GM18951 (cell line): ENCODE results near the gene ZXDC.

Experiments used
- POLR2A ChIP-seq: IDR thresholded peaks from 4 replicates; pipeline ENCODE4 v1.6.1; 2011; ENCODE audit warnings: mild to moderate bottlenecking; ENCODE audit not compliant: insufficient read length, insufficient read depth; ENCODE audit errors: extremely low read depth
- in situ Hi-C: fragments of 300-500 bp; cut with MboI; formaldehyde crosslinking; loops from one replicate; pipeline ENCODE4 v1.12.0; 2022; ENCODE audit warnings: low sequenced_read_pairs, mixed read lengths, inconsistent platforms; ENCODE audit not compliant: unreplicated experiment

Gene ZXDC

DNA sequence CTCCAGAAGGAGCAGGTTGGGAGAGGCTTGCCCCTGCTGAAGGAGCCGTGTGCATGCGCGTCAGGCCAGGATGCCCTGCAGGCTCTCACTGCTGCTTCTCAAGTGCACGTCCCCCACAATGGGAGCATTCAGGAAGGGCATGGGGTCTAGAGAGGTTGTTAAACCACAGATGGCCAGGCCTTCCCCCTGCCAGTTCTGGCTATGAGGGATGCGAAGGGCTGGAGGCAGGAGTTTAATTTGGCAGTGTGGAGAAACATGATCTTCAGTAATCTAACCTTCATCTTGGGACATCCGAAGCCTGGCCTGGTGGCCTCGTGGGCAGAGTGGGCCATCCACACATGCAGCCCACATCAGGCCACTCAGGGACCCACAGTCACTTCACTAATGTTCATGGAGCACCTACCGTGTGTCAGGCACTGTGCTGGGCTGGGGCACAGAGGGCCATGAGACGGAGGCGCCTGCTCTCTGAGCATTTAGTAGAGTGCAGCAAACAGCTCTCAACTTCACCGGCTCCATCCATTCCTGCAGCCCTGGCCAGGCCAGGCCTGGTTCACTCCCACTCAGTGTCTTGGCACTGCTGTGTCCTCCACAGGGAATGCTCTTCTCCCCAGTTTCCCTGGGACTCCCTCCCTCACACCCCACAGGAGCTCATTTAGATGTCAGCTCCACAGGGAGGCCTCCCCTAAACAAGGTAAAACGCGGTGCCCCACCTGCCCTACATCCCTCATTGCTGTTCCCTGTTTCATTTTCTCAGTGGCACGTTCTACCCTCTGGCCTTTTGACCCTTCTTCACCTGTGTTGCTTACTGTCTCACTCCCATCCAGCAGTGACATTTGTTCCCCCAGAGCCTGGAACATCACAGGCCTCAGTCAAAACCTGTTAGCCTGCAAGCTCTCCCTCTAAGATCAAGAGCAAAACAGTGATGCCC, 77.0 kb downstream of the ZXDC start:
- TF ChIP-seq POLR2A = no peak
- in situ Hi-C loops = loop anchor here (25.0 kb wide), 1 partner anchor 261 kb away; no protein-coding TSS in a partner anchor

- TF ChIP-seq POLR2A = no peak
- in situ Hi-C loops = loop anchor here (25.0 kb wide), 1 partner anchor 261 kb away; no protein-coding TSS in a partner anchor
Observed at GRCh38 chr3:126397610-126398422, 77.9 kb downstream of the ZXDC start.

DNA sequence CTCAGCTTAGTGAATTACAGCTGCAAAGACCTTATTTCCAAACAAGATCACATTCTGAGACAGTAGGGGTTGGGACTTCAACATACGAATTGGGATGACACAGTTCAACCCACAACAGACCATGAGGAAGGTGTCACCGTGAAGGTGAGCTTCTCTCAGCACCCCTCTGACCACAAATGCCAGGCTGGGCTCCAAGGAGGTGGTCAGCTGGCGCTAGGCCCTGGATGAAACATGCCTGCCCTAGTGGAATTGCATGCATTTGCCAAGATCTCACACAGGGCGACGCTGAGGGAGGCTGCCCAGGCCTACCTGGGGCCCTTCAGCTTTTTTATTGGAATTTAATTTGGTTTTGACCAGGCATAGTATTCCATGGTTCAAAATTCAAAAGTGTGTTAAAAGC, 79.2 kb downstream of the ZXDC start:
- in situ Hi-C loops = loop anchor here (25.0 kb wide), 1 partner anchor 259 kb away; no protein-coding TSS in a partner anchor
- no peak for TF ChIP-seq POLR2A

DNA sequence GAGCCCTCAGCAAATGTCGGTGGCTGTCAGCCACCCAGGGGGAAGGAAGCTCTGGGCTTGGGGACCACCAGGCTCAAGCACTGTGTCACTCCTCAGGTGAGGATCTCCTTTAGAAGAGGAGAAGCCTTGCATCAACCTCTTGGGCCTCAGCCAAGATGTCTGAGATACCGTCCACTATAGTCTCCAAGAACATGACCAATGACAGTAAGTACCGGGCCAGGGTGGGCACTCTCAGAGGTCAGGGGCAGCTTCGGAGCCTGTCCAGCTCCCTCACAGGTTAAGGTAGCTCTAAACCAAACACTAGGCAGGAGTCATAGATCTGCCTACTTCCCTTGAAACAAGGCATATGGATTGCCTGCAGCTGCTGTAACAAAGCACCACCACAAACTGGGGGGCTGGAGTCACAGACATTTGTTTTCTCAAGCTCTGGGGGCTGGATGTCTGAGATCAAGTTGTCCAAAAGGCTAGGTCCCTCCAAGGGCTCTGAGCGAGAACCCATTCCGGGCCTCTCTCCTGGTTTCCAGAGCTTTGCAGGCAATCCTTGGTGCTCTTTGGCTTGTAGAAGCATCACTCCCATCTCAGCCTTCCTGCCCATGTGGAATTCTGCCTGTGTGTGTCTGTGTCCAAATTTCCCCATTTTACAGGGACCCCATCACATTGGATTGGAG, 79.7 kb downstream of the ZXDC start:
- TF ChIP-seq POLR2A = no peak
- in situ Hi-C loops = loop anchor here (25.0 kb wide), 1 partner anchor 259 kb away; no protein-coding TSS in a partner anchor

DNA sequence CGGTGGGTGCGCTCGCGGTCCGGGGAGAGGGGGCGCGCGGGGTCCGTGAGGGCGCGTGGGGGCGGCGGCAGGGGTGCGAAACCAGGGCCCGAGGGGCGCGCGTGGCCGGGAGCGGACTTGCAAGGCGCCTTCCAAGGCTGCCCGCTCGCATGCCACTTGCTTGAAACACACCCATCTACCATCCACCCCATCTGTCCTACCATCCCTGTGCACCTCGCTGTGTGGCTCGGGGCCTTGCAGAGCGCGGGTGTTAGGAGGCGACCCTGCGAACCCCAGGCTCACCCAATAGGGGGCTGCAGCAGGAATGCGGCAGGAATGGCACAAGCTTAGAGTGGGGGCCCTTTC, 80.7 kb downstream of the ZXDC start:
- in situ Hi-C loops = loop anchor here (25.0 kb wide), 1 partner anchor 258 kb away; no protein-coding TSS in a partner anchor
- TF ChIP-seq POLR2A = no peak

DNA sequence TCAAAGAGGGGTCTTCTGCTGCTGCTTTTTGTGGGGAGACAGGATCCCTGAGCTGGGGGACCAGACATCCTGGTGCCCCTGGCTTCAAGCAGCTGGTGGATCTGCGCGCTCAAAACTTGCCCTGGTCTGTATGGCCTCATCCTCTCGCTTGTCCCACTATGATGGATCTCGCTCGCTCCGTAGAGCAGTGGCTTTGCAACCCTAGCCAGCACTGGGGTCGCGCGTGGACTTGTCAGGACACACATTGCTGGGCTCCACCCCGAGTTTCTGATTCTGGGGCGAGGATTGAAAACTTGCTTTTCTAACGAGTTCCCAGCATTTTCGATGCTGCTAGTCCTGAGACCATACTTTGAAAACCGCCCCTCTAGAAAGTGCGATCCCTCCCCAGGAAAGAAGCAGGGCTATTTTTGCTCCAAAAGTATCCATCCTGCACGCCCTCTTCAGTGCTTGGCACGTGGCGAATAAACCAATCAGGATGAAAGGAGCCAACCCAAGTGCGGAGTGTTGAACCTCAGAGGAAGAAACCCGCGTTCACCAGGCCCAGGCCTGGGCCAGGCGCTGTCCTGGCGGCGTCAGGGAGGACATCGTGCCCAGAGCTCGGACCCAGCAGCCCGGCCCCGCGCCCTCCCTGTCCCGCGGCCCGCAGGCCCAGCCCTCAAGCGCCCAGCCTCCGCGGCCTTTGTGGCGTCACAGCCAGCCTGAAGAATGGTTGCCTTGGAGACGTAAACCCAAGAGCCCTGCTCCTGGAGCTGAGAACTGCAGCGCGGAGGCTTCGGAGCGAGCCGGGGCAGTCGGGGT, 81.3 kb downstream of the ZXDC start, which contains the start of gene CFAP100:
CFAP100 (plus strand) TSS at position 731 of the 798 bp plus-strand sequence. CDS start 1,092 bp downstream, outside the sequence.
- TF ChIP-seq POLR2A = no peak
- in situ Hi-C loops = loop anchor here (25.0 kb wide), 1 partner anchor 257 kb away; no protein-coding TSS in a partner anchor

- TF ChIP-seq POLR2A = no peak
- in situ Hi-C loops = loop anchor here (25.0 kb wide), 1 partner anchor 256 kb away; no protein-coding TSS in a partner anchor
Observed at GRCh38 chr3:126393563-126393962, 82.1 kb downstream of the ZXDC start.

DNA sequence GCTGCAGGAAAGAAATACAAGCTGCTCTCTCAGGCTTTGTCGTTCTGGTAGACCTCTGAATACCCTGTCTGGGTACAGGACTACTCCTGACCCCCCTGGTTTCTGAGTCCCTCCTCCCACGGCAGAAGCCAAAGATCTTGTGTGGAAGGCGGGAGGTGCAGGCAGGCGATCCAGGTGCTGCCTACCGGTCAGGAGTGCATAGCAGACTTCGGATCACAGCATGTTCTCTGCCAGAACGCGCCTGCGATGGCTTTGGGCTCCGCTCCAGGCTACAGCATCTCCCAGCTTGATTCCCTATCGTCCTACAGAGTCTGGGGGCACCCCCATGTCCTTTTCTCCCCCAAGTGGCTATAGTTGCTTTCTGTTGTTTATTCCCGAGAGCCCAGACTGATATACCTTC, 83.4 kb downstream of the ZXDC start:
- in situ Hi-C loops = loop anchor here (25.0 kb wide), 1 partner anchor 255 kb away; no protein-coding TSS in a partner anchor

GRCh38 chr3:126391631-126392030, 84.1 kb downstream of the ZXDC start:
- in situ Hi-C loops = loop anchor here (25.0 kb wide), 1 partner anchor 254 kb away; no protein-coding TSS in a partner anchor

More for the DNA sequence above, 83.4 kb downstream of the ZXDC start:
- TF ChIP-seq POLR2A = no peak

GRCh38 chr3:126390751-126391150, 84.9 kb downstream of the ZXDC start:
- TF ChIP-seq POLR2A = no peak
- in situ Hi-C loops = loop anchor here (25.0 kb wide), 1 partner anchor 253 kb away; no protein-coding TSS in a partner anchor

More at GRCh38 chr3:126391631-126392030, 84.1 kb downstream of the ZXDC start:
- no peak for TF ChIP-seq POLR2A

- in situ Hi-C loops = loop anchor here (25.0 kb wide), 1 partner anchor 253 kb away; no protein-coding TSS in a partner anchor
- no peak for TF ChIP-seq POLR2A
Observed at GRCh38 chr3:126390201-126390600, 85.5 kb downstream of the ZXDC start.

DNA sequence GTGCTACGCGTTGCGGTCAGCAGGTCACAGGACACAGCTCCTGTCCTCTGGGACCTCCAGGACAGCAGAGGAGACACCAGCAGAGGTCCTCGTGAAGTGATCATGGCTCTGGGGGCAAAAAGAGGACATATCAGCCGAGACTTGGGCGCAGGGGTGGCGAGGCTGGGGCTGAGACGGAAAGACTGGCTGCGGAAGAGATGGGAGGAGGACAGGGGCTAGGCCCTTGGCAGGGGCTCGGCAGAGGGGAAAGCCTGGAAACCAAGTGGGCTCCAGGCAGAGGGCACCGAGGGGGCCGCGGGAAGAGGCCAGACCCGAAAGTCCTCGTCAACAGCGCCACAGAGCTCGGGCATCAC, 85.9 kb downstream of the ZXDC start:
- TF ChIP-seq POLR2A = no peak
- in situ Hi-C loops = loop anchor here (25.0 kb wide), 1 partner anchor 252 kb away; no protein-coding TSS in a partner anchor
